Stomach (tissue), 4 donors: ENCODE measurements around the gene PEX11B.

Source experiments
- POLR2A ChIP-seq, 4 donors: fragments of 450-650 bp; IDR thresholded peaks; one replicate each; pipeline ENCODE4 v1.6.1; 2016; ENCODE audit warnings: antibody characterized with exemption in 4 of 4, control low read depth in 2 of 4, mild to moderate bottlenecking in 1 of 4, moderate library complexity in 1 of 4
- TF ChIP-seq, protein P1 (sequence below), 7 experiments: fragments of 450-650 bp in 4 of 7; fragments of 200-600 bp in 3 of 7; sonication (generic) in 3 of 7; IDR thresholded peaks; one replicate each; pipeline ENCODE4 v1.5.1; 2016 to 2019; ENCODE audit warnings: antibody characterized with exemption in 7 of 7, control low read depth in 2 of 7, mild to moderate bottlenecking in 1 of 7

DNA sequence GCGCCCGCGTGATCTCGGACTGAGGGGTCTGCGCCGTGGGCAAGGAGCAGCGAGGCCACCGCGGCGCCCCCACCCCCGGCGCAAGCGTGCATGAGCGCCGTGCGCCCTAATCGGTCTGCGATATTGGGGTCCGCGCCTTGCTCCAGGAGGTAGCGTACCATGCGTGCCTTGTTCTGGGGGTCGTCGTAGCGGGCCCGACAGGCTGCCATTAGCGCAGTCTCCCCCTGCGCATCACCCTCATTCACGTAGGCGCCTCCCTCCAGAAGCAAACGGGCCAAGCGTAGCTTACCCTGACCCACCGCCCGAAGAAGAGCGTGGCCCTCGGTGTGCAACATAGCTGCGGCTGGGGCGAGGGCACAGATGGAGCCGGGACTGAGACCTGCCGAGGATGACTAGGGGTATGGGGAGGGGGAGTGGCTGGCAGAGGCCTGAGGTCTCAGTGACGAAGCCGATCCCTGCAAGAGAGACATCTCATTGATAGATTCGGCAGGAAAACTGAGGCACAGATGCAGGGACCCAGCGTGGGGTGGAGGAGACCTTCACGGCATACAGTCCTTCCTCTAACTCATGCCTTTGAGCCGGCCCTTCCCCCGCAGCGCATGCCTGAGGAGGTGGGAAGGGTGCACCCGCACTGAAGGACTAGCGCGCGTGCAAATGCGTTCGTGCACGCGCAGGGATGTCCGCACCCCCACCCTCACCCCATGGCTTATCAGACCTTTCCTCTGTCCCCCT is 43.1 kb upstream of the PEX11B start:
- TF ChIP-seq, protein P1, sequence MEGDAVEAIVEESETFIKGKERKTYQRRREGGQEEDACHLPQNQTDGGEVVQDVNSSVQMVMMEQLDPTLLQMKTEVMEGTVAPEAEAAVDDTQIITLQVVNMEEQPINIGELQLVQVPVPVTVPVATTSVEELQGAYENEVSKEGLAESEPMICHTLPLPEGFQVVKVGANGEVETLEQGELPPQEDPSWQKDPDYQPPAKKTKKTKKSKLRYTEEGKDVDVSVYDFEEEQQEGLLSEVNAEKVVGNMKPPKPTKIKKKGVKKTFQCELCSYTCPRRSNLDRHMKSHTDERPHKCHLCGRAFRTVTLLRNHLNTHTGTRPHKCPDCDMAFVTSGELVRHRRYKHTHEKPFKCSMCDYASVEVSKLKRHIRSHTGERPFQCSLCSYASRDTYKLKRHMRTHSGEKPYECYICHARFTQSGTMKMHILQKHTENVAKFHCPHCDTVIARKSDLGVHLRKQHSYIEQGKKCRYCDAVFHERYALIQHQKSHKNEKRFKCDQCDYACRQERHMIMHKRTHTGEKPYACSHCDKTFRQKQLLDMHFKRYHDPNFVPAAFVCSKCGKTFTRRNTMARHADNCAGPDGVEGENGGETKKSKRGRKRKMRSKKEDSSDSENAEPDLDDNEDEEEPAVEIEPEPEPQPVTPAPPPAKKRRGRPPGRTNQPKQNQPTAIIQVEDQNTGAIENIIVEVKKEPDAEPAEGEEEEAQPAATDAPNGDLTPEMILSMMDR (IDR thresholded peaks at IDR 0.05): no peak
- TF ChIP-seq POLR2A (IDR thresholded peaks at IDR 0.05): no peak
